Right cardiac atrium (tissue), 5 donors: Measurements from ENCODE around the gene FOCAD. TPM values are rescaled to one million over a fixed set of nuclear protein-coding genes. Genes with fewer than 3 reads are reported as not detected.
"Not testable (repeated sequence)": the region's sequence is repeated elsewhere in the genome, so short reads cannot be mapped to it uniquely, and the experiment has no call there.

Experiments used
- ATAC-seq, 2 donors: fragments of 200-7000 bp; cut with Tn5 transposase; one replicate each; pipeline versions ENCODE4 v1.8.0 to v1.9.1; 2020; ENCODE audit warnings: moderate library complexity in 2 of 2, mild to moderate bottlenecking in 1 of 2
- DNase-seq, 3 donors: peaks; one replicate each; pipeline ENCODE4 v3.0.0-alpha.2; 2020
- H3K27ac ChIP-seq: one replicate; pipeline ENCODE4 v1.5.1; 2013; ENCODE audit warnings: mild to moderate bottlenecking, low read length, control low read depth, moderate library complexity
- H3K27me3 ChIP-seq: one replicate; pipeline ENCODE4 v1.6.1; 2013; ENCODE audit not compliant: control insufficient read depth, insufficient read depth
- H3K4me1 ChIP-seq: one replicate; pipeline ENCODE4 v1.6.1; 2013; ENCODE audit warnings: low read length; ENCODE audit not compliant: control insufficient read depth, insufficient read depth
- H3K4me3 ChIP-seq: one replicate; pipeline ENCODE4 v1.5.1; 2013; ENCODE audit warnings: low read length, control low read depth
- H3K9me3 ChIP-seq: one replicate; pipeline ENCODE4 v1.6.1; 2013; ENCODE audit warnings: low read length; ENCODE audit not compliant: control insufficient read depth
- WGBS: extraction: QIAGEN DNeasy Blood & Tissue Kit; methylation state at CpG from one replicate; pipeline ENCODE4 v1.1.7; 2013; 5-methylcytosine and 5-hydroxymethylcytosine counted together
- intact Hi-C, 4 donors: fragments of 100-400 bp; cut with DNase I; formaldehyde crosslinking; loops; one replicate each; pipeline versions ENCODE4 v1.11.0 to v1.14.0; 2022 to 2023
- polyA plus RNA-seq: library from polyadenylated mRNA; stranded (reverse); fragments of 200-250 nt; gene quantifications from one replicate; pipeline ENCODE4 v1.2.3, GENCODE V29; 2013
- total RNA-seq, 4 donors: library from RNA; stranded (reverse); fragmentation: NEBNext Ultra II Directional; extraction: Animal tissue kit (Norgen Biotek cat#: 25700); gene quantifications; one replicate each; pipeline ENCODE4 v1.2.1, GENCODE V29; 2021
- donor health status: healthy with polysubstance abuse.
- donor health status: DM: no; HTN: yes; CAD: no.
- donor health status: DM: no; HTN: no; CAD: no.
- donor health status: DM: no; HTN: yes; CAD: no; lungs with severe emphysema.
- donor health status: DM: yes; HTN: yes; CAD: no.

Gene FOCAD
- total and polyA plus RNA-seq, 5 donors = 9.5 to 40.5 (median 37.7) TPM

DNA sequence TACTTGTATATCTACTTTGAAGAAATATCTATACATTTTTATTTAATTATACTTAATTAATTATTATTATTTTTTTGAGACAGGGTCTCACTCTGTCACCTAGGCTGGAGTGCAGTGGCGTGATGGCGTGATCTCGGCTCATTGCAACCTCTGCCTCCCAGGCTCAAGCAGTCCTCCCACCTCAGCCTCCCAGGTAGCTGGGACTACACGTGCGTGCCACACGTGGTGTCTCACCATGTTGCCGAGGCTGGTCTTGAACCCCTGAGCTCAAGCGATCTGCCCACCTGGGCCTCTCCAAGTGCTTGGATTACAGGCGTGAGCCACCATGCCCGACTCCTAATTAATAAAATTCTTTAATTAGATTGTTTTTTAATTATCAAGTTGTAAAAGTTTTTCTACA, 10.5 kb upstream of the FOCAD start:
- 96% methylated on average over 10 of the region's 10 CpGs for WGBS
- DNase-seq, H3K4me1 ChIP-seq, H3K27me3 ChIP-seq, H3K4me3 ChIP-seq, H3K9me3 ChIP-seq, H3K27ac ChIP-seq, ATAC-seq, intact Hi-C loops: not testable (repeated sequence)

GRCh38 chr9:20681467-20681866, 2.6 kb upstream of the FOCAD start:
- intact Hi-C loops = loop anchor here in 2 of 4 donors (5.0 to 10.0 kb wide), 2 partner anchors 54 to 57 kb away; partner anchors contain the start of gene MLLT3 (in 1 of the 2)
- 91% methylated on average over 2 of the region's 2 CpGs for WGBS
- no peak overlapping the region for H3K27ac ChIP-seq

GRCh38 chr9:20683351-20684034, 566 bp upstream of the FOCAD start:
- 3% methylated on average over 27 of the region's 27 CpGs for WGBS
- Histone ChIP-seq H3K4me1 (peaks cover 4% of the 10 kb centered on the region), H3K27me3 (no peaks in the 10 kb centered on the region), H3K27ac (peak overlapping the region; percentile 40), H3K9me3 (no peaks in the 10 kb centered on the region), H3K4me3 (peak overlapping the region; percentile 92)
- intact Hi-C loops = loop anchor here in 2 of 4 donors (5.0 to 10.0 kb wide), 2 partner anchors 56 to 59 kb away; partner anchors contain the start of gene MLLT3 (in 1 of the 2)
- DNase-seq (peak; percentile 70 to 86 (median 78)), ATAC-seq (peak; percentile 38 to 40)

More at GRCh38 chr9:20681467-20681866, 2.6 kb upstream of the FOCAD start:
- Histone ChIP-seq H3K9me3 (no peaks in the 10 kb centered on the region), H3K4me3 (no peak overlapping the region), H3K27me3 (no peaks in the 10 kb centered on the region), H3K4me1 (peaks cover 2% of the 10 kb centered on the region)
- no peak for ATAC-seq
- no peak for DNase-seq

DNA sequence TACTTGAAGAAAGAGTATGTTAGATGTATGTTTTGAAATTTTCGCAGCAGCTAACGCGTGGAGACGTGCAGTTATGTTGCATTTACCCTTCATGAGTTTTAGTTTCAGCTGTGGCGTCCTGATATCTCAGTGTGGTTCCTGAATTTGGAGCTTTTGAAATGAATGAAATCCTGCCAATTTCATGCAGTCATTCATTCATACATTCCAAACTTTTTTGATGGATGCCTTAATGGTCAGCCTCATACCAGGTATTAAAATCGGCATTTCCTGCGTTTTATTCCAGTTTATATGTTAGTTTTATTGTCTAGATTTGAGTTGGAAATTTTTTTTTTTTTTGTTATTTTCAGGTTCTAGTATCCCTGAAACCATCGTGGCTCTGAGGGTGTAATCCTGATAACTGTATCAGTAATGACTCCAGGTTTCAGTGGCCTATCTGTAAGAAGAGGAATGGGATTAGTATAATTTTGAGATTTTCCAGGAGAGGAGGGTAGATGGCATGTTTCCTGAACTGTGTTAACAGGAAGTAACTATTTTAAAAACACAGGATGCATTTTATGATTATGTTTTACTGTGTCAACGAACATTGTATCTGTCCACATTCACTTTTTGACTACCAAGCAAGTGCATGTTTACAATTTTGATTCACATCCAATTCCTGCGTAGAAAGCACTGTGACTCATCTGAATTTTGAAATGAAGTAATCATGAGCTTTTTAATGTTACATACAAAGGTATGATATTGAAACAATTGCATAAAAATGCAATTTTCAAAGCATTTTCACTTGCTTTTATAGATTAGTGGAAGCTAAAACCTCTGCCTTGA, 1.0 kb downstream of the FOCAD start:
- Histone ChIP-seq H3K9me3 (no peaks in the 10 kb centered on the region), H3K27me3 (no peaks in the 10 kb centered on the region), H3K4me3 (peak overlapping the region; percentile 92), H3K4me1 (peaks cover 5% of the 10 kb centered on the region), H3K27ac (peak overlapping the region; percentile 98)
- ATAC-seq (no peak), DNase-seq (no peak)
- intact Hi-C loops = loop anchor here in 2 of 4 donors (5.0 to 10.0 kb wide), 2 partner anchors 58 to 60 kb away; partner anchors contain the start of gene MLLT3 (in 1 of the 2)
- WGBS = 5% methylated on average over 10 of the region's 10 CpGs

- peak overlapping the region; percentile 13 for H3K4me3 ChIP-seq
- intact Hi-C loops = loop anchor here in 1 of 4 donors (10.0 kb wide), 1 partner anchor 61 kb away; the partner anchor contains the start of gene MLLT3
- WGBS = 64% methylated on average over 8 of the region's 8 CpGs
These were observed 1.7 kb downstream of the FOCAD start for GRCh38 chr9:20685769-20686168.

DNA sequence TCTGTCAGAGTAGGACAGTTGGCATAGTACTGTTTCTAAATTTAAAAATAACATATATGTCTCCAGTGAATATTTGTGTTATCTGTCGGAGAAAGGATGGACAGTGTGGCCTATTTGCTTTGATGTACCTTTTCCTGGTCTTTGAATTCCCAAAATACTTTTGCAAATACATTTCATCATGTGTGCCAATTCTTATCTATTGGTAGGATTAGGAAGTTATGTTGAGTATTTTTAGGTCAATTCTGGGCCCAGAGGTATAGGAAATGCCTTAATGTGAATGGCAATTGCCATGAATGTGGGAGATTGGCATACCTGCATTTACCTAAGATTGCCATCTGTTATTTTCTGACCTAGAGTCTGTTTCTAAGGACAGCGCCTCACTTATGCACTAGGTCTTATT, 5.8 kb downstream of the FOCAD start:
- Histone ChIP-seq H3K4me1 (peaks cover 8% of the 10 kb centered on the region), H3K9me3 (no peaks in the 10 kb centered on the region), H3K4me3 (no peak overlapping the region), H3K27me3 (no peaks in the 10 kb centered on the region), H3K27ac (no peak overlapping the region)
- WGBS = 92% methylated on average over 2 of the region's 2 CpGs
- no peak for ATAC-seq
- intact Hi-C loops = loop anchor here in 1 of 4 donors (10.0 kb wide), 1 partner anchor 65 kb away; the partner anchor contains the start of gene MLLT3
- no peak for DNase-seq

More at GRCh38 chr9:20685769-20686168, 1.7 kb downstream of the FOCAD start:
- H3K4me1 ChIP-seq = peaks cover 5% of the 10 kb centered on the region
- H3K27ac ChIP-seq = no peak overlapping the region
- no peaks in the 10 kb centered on the region for H3K9me3 ChIP-seq
- ATAC-seq = no peak
- DNase-seq = no peak
- H3K27me3 ChIP-seq = no peaks in the 10 kb centered on the region

DNA sequence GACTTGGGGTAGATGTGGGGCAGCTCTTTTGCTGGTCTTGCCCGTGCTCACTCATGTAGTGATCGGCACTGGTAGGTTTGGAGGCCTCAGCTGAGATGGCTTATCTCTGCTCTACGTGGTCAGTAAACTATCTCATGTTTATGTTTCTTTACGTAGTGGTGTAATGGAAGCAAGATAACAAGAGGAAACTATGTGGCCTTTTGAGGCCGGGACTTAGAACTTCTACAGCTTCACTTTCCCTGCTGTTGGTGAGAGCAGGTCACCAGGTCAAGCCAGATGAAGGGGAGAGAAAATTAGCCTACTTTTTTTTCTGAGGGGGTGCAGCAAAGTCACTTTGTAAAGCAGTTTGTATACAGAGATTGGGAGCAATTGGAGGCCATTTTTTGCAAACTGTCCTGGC, 8.5 kb downstream of the FOCAD start:
- H3K4me1 ChIP-seq = peaks cover 6% of the 10 kb centered on the region
- H3K9me3 ChIP-seq = no peaks in the 10 kb centered on the region
- H3K4me3 ChIP-seq = no peak overlapping the region
- no peaks in the 10 kb centered on the region for H3K27me3 ChIP-seq
- intact Hi-C loops = no loop called here
- WGBS = 68% methylated on average over 5 of the region's 5 CpGs
- DNase-seq (no peak), ATAC-seq (peak in 1 of 2 donors; percentile 16)
- no peak overlapping the region for H3K27ac ChIP-seq

GRCh38 chr9:20693068-20693467, 9.0 kb downstream of the FOCAD start:
- Histone ChIP-seq H3K4me1 (peaks cover 6% of the 10 kb centered on the region), H3K9me3 (no peaks in the 10 kb centered on the region), H3K27me3 (no peaks in the 10 kb centered on the region), H3K27ac (no peak overlapping the region), H3K4me3 (no peak overlapping the region)
- 66% methylated on average over 4 of the region's 4 CpGs for WGBS
- peak in 1 of 2 donors; percentile 32 for ATAC-seq
- intact Hi-C loops = no loop called here
- DNase-seq = no peak

GRCh38 chr9:20694248-20694647, 10.2 kb downstream of the FOCAD start:
- no peak overlapping the region for H3K4me3 ChIP-seq
- no peaks in the 10 kb centered on the region for H3K9me3 ChIP-seq
- no peaks in the 10 kb centered on the region for H3K27me3 ChIP-seq
- DNase-seq (no peak), ATAC-seq (no peak)
- no peak overlapping the region for H3K27ac ChIP-seq
- H3K4me1 ChIP-seq = peaks cover 3% of the 10 kb centered on the region
- intact Hi-C loops = no loop called here

DNA sequence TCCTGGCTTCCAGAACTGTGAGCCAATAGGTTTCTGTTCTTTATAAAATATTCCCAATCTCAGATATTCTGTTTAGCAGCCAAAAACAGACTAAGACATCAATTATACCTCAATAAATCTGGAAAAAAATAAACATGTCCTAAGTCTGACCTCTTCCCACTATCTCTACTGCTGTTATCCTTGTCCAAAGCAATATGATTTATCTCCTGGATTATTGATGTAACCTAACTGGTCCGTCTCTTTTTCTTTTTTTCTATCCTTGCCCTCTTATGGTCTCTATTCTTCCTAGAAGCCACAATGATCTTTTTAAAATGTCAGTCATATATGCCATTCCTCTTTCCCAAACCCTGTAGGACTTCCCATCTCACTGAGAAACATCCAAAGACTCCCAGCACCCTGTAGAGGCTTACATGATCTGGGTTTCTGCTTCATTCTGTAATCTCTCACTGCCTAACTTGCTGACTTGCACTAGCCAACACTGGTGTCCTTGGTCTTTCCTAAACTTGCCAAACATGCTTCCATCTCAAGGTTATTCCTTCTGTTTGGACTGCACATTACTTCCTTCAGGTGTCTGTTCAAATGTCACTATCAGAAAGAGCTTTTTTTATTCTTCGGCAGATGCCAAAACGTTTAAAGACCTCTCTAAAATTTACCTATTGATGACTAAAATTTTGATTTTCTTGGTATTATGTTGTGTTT, 13.1 kb downstream of the FOCAD start:
- Histone ChIP-seq H3K4me3 (no peak overlapping the region), H3K27ac (no peak overlapping the region), H3K4me1 (peaks cover 3% of the 10 kb centered on the region), H3K9me3 (no peaks in the 10 kb centered on the region), H3K27me3 (no peaks in the 10 kb centered on the region)
- WGBS = 79% methylated on average over 3 of the region's 3 CpGs
- no peak for DNase-seq
- ATAC-seq = no peak
- intact Hi-C loops = no loop called here
